ENCODE measurements around the gene JMJD1C.

- TF ChIP-seq CTCF (IDR thresholded peaks at IDR 0.05) (no peak), POLR2A (IDR thresholded peaks at IDR 0.05) (no peak)
These were observed 35.4 kb downstream of the JMJD1C start for GRCh38 chr10:63430091-63430998.
